Activated T-helper 1 cell treated with Interleukin-2 at 50 U/mL for 16 hours (primary cell): Measurements from ENCODE around the gene ASF1B.
A peak's percentile ranks its signal among the peaks of the same experiment; 100 is the strongest.
"Not testable (repeated sequence)": the region's sequence is repeated elsewhere in the genome, so short reads cannot be mapped to it uniquely, and the experiment has no call there.

Experiments
- DNase-seq: peaks from one replicate; pipeline ENCODE4 v3.0.0-alpha.2; 2020; ENCODE audit warnings: low read depth

Gene ASF1B

DNA sequence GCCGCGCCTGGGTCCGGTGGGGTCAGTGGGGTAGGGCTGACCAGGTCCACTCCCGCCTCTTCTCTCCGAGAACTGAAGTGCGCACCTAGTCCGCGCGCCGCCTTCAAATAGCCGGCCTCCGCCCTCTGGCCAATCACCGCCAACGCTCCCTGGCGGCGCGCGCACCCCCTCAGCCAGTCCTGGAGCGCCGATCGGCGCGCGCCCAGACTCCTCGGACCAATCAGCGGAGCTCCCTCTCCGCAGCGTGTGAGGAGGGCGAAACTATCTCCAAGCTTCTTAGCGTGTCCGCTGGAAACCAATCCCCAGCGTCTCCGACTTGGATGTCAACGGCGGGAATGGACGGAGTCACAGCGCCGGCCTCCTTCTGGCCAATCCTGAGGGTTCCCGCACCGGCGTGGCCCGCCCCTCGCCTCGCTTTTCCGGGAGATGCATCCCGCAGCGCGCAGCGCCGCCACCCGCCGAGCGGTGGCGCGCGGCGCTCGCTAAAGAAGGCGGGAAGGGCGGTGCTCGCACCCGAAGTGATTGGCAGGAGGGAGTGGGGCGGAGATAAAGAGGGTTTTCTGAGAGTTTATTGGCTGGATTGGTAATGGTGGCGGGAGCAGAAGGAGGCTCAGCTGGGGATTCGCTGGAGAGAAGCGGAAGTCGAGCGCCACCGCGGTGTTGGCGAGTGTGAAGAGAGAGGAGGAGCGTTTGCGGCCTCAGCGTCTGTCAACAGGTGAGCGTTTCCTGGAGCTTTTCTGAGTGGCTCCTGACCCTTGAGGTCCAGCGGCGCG is at the start of gene ASF1B:
Gene ASF1B (minus strand): TSS at position 81 of the 773 bp plus-strand sequence. CDS start 133 bp downstream, outside the sequence.
- DNase-seq, result peak; percentile 98

DNA sequence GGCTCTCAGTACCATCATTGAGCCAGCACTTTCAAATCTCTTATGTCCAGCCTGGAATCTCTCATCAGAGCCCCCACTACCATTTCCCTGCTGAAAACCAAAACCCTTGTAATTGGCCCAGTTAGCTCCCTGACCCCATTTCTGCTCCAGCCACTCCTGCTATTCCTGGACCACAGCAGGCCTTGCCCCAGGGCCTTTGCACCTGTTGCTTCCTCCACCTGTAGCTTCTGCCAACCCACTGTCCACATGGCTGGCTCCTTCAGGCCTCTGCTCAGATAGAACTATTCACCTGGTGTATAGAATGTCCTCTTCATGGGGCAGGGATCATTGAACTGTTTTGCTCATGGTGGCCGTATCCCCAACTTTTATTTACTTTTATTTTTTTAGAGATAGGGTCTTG is 49.3 kb upstream of the ASF1B start:
- DNase-seq, result not testable (repeated sequence)

DNA sequence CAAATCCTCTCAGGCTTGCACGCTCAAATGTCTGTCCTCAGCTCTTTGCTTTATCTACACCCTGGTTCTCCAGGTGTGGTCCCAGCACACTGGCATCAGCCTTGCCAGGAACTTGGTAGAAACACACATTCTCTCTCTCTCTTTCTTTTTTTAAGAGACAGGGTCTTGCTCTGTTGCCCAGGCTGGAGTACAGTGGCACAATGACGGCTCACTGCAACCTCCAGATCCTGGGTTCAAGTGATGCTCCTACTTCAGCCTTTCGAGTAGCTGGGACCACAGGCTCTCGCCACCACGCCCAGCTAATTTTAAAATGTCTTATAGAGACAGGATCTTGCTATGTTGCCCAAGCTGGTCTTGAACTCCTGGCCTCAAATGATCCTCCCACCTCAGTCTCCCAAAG is 48.8 kb upstream of the ASF1B start:
- DNase-seq, result no peak

DNA sequence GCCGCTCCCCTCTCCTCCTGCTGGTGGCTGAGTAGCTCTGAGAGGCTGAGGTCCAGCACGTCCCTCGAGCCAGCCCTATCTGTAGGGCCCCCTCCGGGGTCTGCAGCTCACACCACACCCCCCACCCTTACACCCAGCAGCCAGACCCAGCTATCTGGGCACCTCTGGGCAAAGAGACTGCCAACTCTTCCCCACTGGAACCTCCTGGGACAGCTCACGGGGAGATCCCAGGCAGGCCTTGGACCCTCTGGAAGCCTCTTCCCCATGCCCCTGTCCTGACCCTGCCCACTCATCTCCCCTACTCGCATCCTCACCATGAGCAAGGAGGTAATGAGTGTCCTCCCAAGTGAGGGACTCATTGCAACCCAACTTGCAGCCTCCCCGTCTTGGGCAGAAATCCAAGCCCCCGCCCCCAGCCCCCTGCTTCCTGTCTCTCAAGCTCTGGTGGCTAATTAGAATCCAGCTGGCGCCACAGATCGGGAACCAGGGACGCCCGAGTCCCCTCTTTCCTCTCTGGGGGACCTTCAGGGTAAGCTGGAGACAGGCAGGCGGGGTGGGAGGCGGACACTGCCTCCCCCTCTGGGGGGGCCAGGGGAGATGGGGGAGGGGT is 47.5 kb upstream of the ASF1B start:
- no peak for DNase-seq

DNA sequence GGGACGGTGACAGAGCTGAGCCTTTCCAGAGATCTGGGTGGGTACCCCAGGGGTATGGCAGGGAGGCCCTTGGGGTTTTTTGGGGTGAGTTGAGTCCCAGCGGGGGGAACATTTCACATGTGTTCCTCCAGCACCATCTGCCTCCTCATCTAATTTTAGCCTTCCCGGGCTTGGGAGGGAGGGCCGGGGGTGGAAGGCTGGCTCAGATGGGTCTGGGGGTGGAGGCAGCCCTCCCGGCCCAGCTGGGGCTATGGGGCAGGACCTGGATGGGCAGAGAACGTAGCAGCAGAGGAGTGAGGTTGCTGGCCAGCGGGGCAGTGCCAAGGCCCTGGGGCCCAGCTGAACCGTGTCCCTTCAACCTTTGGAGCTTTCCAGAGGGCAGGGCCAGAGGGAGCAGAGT is 46.1 kb upstream of the ASF1B start:
- no peak for DNase-seq

DNA sequence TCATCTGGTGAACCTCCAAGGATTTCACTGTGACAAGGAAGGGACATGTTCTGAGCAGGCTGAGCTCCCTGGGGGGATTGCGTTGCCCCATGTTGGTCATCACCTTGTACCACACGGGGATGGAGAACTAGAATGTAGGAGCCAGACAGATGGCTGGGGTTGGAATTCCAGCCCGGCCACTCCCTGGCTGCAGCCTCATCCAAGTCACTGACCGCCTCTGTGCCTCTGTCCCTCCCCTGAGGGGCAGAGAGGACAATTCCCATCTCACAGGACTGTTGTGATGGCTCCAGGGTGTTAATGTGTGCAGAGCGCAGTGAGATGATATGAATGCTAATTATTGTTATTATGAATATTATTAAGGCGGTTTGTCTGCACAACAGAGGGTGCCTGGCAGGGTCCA is 45.5 kb upstream of the ASF1B start:
- no peak for DNase-seq

DNA sequence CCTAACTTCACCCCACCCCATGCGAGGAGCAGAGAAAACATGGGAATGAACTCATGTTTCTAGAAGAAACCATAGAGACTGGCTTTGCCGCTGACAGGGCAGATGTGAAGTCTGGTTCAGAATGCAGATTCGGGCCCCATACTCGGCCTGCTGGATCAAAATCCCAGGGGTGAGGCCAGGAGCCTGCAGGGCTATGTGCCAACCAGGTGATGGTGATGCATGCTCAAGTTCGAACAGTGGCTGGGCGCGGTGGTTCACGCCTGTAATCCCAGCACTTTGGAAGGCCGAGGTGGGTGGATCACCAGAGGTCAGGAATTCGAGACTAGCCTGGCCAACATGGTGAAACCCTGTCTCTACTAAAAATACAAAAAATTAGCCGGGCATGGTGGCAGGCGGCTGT is 44.8 kb upstream of the ASF1B start:
- DNase-seq, result not testable (repeated sequence)

DNA sequence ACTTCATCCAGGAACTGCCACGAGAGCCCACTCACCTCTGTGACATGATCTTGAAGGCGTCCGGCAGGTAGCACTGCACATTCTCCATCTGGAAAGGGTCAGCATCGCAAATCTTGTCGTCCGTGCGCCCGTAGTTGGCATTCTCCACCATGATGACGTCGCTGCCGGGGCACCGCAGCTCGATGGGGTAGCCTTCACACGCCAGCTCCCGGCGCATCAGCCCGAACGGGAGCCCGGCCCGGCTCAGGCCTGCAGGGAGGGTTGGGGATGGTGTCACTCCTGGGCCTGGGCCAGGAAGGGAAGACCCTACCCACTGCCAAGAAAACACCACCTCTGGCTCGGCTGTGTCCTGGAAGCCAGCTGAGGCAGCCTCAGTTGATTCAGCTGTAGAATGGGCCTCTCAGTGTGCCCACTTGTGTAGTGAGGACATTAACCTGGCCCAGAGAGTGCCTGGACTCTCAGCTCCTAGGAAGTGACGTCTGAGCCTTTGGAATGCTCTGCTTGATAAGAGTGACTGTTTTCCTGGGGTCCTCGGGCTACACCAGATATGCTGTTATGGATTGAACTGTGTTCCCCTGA is 41.2 kb upstream of the ASF1B start:
- no peak for DNase-seq

DNA sequence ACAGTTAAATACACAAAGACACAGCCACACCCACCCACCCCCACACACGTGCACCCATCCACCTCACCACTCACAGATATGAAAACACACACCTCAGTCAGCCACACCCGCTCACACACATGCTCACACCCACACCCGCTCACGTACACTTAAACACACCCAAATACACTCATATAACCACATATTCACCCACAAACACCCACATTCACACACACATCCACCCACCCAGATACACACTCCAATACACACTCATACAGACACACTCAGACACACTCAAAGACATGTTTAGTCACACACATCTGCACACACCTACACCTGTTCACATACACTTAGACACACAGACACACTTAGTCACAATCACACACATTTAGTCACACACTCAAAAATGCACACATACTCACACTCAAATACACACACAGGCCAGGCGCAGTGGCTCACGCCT is 39.0 kb upstream of the ASF1B start:
- DNase-seq, result no peak

DNA sequence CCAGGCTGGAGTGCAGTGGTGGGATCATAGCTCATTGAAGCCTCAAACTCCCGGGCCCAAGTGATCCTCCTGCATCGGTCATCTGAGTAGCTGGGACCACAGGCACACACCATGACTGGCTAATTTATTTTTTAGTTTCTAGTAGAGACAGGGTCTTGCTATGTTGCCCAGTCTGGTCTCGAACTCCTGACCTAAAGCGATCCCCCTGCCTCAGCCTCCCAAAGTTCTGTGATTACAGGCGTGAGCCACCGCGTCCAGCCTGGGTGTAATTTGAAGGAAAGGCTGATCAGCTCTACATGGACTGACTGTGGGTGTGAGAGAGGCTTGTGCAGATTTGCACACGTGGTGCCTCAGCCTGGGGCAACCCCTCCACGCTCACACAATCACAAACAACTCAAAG is 38.5 kb upstream of the ASF1B start:
- DNase-seq, result no peak

DNA sequence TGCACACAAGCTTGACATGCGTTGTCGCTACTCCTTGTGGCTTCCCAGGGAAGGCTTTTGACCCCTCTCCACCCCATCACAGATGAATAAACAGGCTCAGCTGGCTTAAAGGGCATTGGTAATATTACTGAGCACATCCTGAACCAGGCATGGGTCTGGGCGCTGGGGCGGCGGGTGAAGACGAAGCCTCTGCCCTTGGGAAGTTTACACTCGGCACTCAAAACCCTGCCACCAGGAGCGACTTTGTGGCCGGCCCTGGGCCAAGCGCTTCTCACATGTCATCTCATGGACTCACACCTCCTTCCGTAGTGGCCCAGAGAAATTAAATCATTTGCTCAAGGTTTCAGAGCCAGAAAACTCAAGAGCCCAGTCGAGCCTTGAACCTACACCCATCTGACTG is 32.6 kb upstream of the ASF1B start:
- DNase-seq, result no peak

DNA sequence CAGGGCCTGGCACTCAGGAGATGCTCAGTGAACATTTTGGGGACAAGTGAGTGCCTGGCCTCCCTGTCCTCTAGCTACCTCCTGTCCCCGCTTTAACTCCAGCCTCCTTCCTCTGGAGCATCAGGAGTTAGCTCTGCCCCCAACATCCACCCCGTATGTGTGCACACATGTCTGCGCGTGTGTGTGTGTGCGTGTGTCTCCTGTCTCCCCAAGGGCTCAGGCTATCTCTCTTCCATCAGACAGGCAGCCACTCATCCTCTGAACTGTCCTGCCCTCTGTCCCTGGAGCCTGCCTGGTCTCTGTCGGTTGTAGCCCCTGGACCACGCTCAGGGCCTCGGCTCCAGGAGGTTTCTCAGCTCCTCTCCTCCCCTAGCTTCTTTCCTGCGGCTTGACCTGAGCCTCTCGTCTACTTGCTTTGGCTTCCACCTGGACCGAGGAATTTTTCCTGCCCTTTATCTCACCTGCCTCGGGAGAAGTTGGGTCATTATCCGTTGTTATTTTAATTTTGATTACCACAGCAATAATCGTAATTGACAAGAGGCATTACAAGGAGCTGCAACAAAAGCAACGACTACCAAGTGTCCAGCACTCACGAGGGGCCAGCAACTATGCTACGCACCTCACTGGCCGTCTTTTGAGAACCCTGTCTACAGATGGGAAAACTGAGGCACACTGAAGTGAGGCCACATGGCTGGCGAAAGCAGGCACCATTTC is 32.0 kb upstream of the ASF1B start:
- DNase-seq, result no peak

DNA sequence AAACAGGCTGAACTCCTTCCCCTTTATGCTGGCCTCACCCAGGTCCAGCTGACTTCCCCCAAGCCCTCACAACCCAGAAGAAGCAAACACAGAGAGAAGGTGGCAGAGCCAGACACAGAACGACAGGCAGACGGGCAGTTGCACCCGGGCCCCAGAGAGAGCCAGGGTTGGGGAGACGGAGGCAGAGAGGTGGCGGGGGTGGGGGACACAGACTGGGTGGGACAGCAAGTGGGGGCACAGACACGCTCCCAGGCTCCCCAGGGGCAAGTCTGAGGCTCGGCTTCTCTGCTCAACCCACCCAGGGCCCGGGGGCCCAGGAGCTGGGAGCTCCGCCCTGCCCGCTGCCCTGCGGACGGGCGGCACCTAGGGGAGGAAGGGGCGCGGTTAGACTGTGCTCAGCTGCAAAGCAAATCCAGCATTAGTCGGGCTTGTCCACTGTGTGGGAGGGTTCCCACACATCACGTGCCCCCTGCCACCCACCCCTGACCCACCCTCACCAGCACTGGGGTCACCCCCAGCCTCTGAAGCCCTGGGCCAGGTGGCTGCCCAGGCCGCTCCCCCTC is 31.3 kb upstream of the ASF1B start:
- peak; percentile 11 for DNase-seq

DNA sequence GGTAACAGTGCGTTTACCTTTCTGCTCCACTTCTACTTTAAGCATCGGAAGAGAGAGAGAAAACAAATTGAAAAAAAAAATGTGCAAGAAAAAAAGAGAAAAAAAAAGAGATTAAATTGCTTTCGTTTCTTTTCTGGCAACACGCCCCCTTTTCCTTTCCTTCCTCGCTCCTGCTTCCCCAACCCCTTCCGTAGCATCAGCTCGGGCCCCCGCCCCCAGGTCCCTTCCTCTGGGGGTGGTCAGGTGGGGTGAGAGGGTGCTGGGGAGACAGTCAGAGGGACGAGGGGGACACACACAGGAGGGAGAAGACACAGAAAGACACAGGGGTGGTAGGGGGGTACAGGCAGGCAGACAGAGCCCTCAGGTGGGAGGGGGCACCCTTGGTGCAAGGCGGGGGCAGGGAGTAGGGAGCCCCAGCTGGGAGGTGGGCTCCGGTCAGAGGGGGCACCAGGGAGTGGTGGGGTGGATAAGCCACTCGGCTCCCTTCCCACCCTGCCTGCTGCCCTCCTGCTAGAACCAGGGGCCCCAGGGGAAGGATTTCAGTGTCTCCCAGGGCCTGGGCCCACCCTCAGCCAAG is 30.7 kb upstream of the ASF1B start:
- no peak for DNase-seq

DNA sequence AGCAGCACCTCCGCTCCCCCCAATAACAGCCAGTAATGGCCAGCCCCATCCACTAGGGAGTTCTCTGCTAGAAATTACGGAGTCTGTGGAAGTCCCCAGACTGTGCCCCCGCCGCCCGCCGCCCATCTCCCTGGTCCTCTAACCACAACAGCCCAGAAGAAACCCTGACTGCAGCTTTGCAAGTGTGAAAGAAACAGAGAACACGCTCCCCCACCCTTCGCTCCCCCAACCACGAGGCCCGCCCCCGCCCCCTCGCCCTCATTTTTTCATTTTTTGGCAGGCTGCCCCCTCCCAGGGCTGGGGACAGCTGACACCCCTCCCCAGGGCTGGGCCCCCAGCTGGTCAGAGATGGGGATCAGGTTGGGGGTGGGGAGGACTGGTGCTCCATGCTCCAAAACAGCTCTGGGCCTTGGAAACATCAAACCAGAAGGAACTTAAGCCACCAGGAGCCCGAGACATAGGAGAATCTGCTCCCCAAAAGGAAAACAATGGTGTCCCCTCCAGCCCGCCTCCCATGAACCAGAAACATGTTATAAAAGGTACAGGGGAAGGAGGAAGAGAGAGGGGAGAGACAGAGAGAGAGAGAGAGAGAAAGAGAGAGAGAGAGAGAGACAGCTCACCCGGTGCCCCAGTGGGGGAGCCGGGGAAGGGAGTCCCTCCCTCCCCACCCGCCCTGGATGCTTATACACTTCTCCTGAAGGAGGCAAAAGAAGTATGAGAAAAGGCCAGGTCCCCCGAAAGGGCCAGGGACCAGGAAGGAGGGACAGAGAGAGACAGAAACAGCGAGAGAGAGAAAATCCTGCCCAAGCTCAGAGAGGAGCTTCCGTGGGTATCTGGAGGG is 29.8 kb upstream of the ASF1B start:
- no peak for DNase-seq

DNA sequence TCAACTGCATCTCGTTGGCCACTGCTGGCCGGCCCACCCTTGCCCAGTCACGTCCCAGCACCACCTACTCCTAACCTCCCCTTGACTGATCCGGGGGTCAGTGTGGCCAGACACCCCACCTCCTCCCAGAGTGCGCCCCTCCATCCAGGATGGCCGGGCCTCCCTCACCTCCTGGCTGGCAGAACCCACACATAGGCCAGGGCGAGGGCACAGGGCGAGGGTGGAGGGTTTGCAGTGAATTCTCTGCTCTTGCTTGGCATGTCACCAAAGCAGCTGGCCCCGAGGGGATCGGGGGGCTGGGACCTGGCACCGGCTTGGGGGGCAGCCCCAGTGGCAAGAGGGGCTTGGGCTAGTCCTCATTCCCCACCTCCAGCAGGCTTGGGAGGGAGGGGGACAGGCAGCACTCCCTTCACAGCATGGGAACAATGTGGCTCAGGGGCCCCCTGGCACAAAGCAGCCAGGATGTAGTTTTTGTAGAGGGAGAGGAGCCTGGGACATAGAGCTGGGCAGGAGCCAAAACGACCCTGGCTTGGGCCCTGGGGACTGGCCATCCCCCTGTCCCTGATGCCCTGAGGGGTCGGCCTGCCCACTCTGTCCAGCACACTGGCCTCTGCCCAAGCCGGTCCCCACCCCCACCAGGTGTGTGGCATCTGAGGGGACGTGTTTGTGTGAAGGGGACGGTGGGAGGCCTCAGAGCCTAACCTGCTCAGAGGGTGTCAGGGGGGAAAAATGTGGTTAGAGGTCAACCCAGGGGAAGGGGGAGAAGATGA is 28.5 kb upstream of the ASF1B start:
- no peak for DNase-seq

DNA sequence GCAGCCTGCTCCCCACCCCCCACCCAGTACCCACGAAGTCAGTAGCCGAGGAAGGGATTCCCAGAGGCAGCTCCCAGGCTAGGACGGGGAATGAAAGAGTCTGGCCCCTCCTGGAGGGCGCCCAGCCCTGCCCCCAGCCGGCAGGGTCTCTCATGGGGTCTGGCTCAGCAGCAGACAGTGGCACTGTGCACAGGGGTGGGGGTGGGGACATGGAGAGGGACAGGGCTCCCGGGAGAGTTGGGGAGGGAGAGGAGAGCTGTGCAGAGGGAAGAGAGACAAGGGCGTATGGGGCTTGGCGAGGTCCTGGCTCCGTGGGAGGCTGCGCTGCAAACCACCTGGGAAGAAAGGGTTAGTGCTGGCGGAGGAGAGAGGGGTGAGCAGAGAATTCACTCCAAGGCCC is 27.7 kb upstream of the ASF1B start:
- DNase-seq, result no peak

DNA sequence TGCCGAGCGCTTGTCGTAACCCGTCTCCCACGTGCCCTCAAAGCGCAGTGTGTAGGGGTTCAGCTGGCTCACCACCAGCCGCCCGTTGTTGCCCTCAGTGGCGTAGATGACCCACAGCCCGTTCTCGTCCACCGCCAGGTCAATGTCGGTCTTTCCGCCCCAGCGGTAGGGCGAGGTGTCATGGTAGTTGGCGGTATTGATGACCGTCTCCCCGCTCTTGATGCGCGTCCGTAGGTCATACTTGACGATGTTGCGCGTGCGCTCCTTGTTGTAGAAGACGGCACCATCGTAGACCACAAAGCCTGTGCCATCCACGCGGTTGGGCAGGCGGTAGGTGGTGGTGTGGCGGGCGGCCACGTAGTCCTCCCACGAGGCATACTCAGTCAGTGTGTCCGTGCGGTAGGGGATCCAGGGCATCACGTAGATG is 26.5 kb upstream of the ASF1B start:
- DNase-seq, result no peak

DNA sequence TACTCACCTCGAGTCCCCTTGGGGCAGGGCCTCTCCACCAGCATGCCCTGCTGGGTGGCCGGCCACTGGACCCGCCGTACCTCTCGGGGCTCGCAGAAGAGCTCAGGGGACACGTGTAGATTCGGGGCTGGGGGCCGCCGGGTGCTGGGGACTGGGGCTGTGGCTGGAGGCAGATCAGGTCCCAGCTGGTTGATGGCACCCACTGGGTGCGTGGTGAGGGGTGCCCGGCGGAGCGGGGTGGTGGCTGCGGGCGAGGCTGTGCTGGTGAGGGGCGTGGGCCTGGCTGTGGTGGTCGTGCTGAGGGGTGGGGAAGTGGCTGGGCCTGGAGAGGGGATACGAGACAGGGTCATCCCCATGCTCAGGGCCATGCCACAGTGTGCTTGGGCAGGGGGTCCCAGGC is 24.9 kb upstream of the ASF1B start:
- DNase-seq, result no peak

DNA sequence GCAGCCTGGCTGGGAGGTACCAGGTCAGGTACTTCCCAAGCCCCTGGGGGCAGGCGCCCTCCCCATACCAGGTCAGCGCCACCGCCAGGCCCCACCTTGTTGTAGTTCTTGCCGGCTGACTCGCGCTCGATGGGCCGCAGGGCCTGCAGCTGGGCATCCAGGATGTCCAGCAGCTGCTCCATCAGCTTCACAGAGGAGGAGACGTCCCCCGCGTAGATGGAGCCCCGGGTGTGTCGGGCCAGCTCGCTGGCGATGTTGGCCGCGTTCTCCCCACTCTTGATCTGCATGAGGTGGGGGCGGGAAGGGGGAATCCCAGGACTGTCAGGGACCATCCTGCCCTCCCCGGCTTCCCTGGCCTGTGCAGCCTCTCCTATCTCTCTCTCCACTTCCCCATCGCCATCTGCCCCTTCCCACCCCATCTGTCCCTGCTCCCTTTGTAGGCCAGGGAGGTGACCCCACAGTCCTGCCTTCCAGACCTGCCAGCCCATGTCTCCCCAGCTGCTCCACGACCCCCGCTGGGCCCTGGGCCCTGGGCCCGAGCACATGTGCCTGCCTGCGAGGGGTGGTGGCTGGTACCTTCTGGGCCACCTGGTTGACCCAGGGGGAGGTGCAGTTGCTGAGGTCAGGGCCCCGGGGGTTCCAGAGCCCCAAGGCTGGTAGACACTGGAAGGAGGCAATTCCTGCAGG is 23.8 kb upstream of the ASF1B start:
- DNase-seq, result no peak
